Astrocyte (in vitro differentiated cells and primary cell): ENCODE data around the gene KCNQ1. TPM values are rescaled to one million over a fixed set of nuclear protein-coding genes. Genes with fewer than 3 reads are reported as not detected.

Experiments used
- DNase-seq: peaks from one replicate; pipeline ENCODE4 v3.0.0-alpha.2; 2010; ENCODE audit warnings: low read depth
- FAIRE-seq: peaks from 2 replicates; lab custom pipeline; 2011; peaks lifted over from hg19 to GRCh38; lab: Jason Lieb, UNC
- H2AFZ ChIP-seq: 2 replicates; pipeline ENCODE4 v1.6.0; 2012; ENCODE audit warnings: low read depth, low read length, inconsistent platforms
- H3K27ac ChIP-seq: 2 replicates; pipeline ENCODE4 v1.5.1; 2011; ENCODE audit warnings: low read depth, low read length, inconsistent platforms
- H3K27me3 ChIP-seq: 2 replicates; pipeline ENCODE4 v1.6.0; 2011; ENCODE audit warnings: low read length, inconsistent platforms; ENCODE audit not compliant: insufficient read depth
- H3K36me3 ChIP-seq: 2 replicates; pipeline ENCODE4 v1.5.1; 2011; ENCODE audit warnings: low read length, inconsistent platforms; ENCODE audit not compliant: insufficient read depth
- H3K4me1 ChIP-seq: 2 replicates; pipeline ENCODE4 v1.5.1; 2011; ENCODE audit warnings: low read length, inconsistent platforms; ENCODE audit not compliant: insufficient read depth
- H3K4me2 ChIP-seq: 2 replicates; pipeline ENCODE4 v1.6.0; 2012; ENCODE audit warnings: low read length, inconsistent platforms
- H3K4me3 ChIP-seq: 2 replicates; pipeline ENCODE4 v1.5.1; 2011; ENCODE audit warnings: low read depth, mild to moderate bottlenecking, low read length, inconsistent platforms; ENCODE audit not compliant: insufficient read depth
- H3K79me2 ChIP-seq: 2 replicates; pipeline ENCODE4 v1.6.0; 2012; ENCODE audit warnings: mild to moderate bottlenecking, low read length, inconsistent platforms; ENCODE audit not compliant: insufficient read depth
- H3K9ac ChIP-seq: 2 replicates; pipeline ENCODE4 v1.6.0; 2012; ENCODE audit warnings: mild to moderate bottlenecking, low read length, inconsistent platforms
- H3K9me3 ChIP-seq: 2 replicates; pipeline ENCODE4 v1.5.1; 2012; ENCODE audit warnings: low read depth, mild to moderate bottlenecking, low read length, inconsistent platforms; ENCODE audit not compliant: insufficient read depth
- H4K20me1 ChIP-seq: 2 replicates; pipeline ENCODE4 v1.6.0; 2012; ENCODE audit warnings: low read length, inconsistent platforms; ENCODE audit not compliant: insufficient read depth
- H3K27ac Mint-ChIP-seq: one replicate; pipeline ENCODE4 v1.8.0; 2021; ENCODE audit warnings: mild to moderate bottlenecking, mixed read lengths; ENCODE audit not compliant: unreplicated experiment
- H3K27me3 Mint-ChIP-seq: one replicate; pipeline ENCODE4 v1.8.0; 2021; ENCODE audit warnings: low read depth, mixed read lengths; ENCODE audit not compliant: unreplicated experiment
- H3K36me3 Mint-ChIP-seq: one replicate; pipeline ENCODE4 v1.8.0; 2021; ENCODE audit warnings: low read depth, mixed read lengths; ENCODE audit not compliant: unreplicated experiment
- H3K4me1 Mint-ChIP-seq: one replicate; pipeline ENCODE4 v1.8.0; 2021; ENCODE audit warnings: low read depth, mixed read lengths; ENCODE audit not compliant: unreplicated experiment
- H3K4me3 Mint-ChIP-seq: one replicate; pipeline ENCODE4 v1.8.0; 2021; ENCODE audit warnings: mild to moderate bottlenecking, moderate library complexity, mixed read lengths; ENCODE audit not compliant: unreplicated experiment
- H3K9me3 Mint-ChIP-seq: one replicate; pipeline ENCODE4 v1.8.0; 2021; ENCODE audit warnings: mild to moderate bottlenecking, mixed read lengths; ENCODE audit not compliant: unreplicated experiment
- CTCF ChIP-seq: IDR thresholded peaks from 2 replicates; pipeline ENCODE4 v1.5.1; 2011; ENCODE audit warnings: low read depth, mild to moderate bottlenecking, inconsistent platforms, low read length, moderate library complexity; ENCODE audit not compliant: insufficient read depth
- EZH2 ChIP-seq: IDR thresholded peaks from 2 replicates; pipeline ENCODE4 v1.6.1; 2012; ENCODE audit warnings: mild to moderate bottlenecking, low read length, inconsistent platforms; ENCODE audit not compliant: insufficient read depth
- total RNA-seq: library from RNA; stranded (reverse); gene quantifications from 2 replicates; pipeline ENCODE4 v1.2.1, GENCODE V29; 2021

Gene KCNQ1
- total RNA-seq, 1 donor from 2014 or later: not detected

- TF ChIP-seq CTCF: no peak
- TF ChIP-seq EZH2: no peak
- H3K27me3 ChIP-seq: peaks cover 2% of the 10 kb centered on the region
- H3K9me3 ChIP-seq: peaks cover 5% of the 10 kb centered on the region
- Mint-ChIP-seq H3K4me1 (no peaks in the 10 kb centered on the region), H3K27me3 (peaks cover 71% of the 10 kb centered on the region), H3K4me3 (no peak overlapping the region), H3K36me3 (peaks cover 2% of the 10 kb centered on the region), H3K9me3 (peaks cover 37% of the 10 kb centered on the region), H3K27ac (no peak overlapping the region)
- no peaks in the 10 kb centered on the region for H3K79me2 ChIP-seq
- no peaks in the 10 kb centered on the region for H3K36me3 ChIP-seq
- H3K27ac ChIP-seq: no peak overlapping the region
- H3K4me1 ChIP-seq: no peaks in the 10 kb centered on the region
- FAIRE-seq: no peak
- H3K4me2 ChIP-seq: no peak overlapping the region
- H3K9ac ChIP-seq: no peak overlapping the region
- DNase-seq: no peak
- H2AFZ ChIP-seq: no peak overlapping the region
- no peak overlapping the region for H3K4me3 ChIP-seq
- no peaks in the 10 kb centered on the region for H4K20me1 ChIP-seq
These were observed 37.9 kb downstream of the KCNQ1 start for GRCh38 chr11:2482745-2483144.

- Mint-ChIP-seq H3K36me3 (peaks cover 2% of the 10 kb centered on the region), H3K27ac (no peak overlapping the region), H3K27me3 (peaks cover 70% of the 10 kb centered on the region), H3K4me1 (no peaks in the 10 kb centered on the region), H3K9me3 (peaks cover 37% of the 10 kb centered on the region), H3K4me3 (no peak overlapping the region)
- no peaks in the 10 kb centered on the region for H3K79me2 ChIP-seq
- peaks cover 5% of the 10 kb centered on the region for H3K9me3 ChIP-seq
- no peaks in the 10 kb centered on the region for H4K20me1 ChIP-seq
- no peaks in the 10 kb centered on the region for H3K27me3 ChIP-seq
- H3K27ac ChIP-seq: no peak overlapping the region
- H2AFZ ChIP-seq: no peak overlapping the region
- FAIRE-seq (no peak), DNase-seq (no peak)
- no peaks in the 10 kb centered on the region for H3K4me1 ChIP-seq
- TF ChIP-seq EZH2: no peak
- no peak for TF ChIP-seq CTCF
- no peak overlapping the region for H3K4me3 ChIP-seq
- H3K9ac ChIP-seq: no peak overlapping the region
- no peaks in the 10 kb centered on the region for H3K36me3 ChIP-seq
- no peak overlapping the region for H3K4me2 ChIP-seq
These were observed 38.6 kb downstream of the KCNQ1 start for GRCh38 chr11:2483426-2483825.

- Mint-ChIP-seq H3K36me3 (peaks cover 2% of the 10 kb centered on the region), H3K27me3 (peaks cover 74% of the 10 kb centered on the region), H3K27ac (no peak overlapping the region), H3K4me3 (no peak overlapping the region), H3K4me1 (no peaks in the 10 kb centered on the region), H3K9me3 (peaks cover 41% of the 10 kb centered on the region)
- TF ChIP-seq EZH2 (no peak), CTCF (no peak)
- Histone ChIP-seq H2AFZ (no peak overlapping the region), H3K9me3 (peaks cover 8% of the 10 kb centered on the region), H3K27ac (no peak overlapping the region), H3K4me1 (no peaks in the 10 kb centered on the region), H4K20me1 (no peaks in the 10 kb centered on the region), H3K4me3 (no peak overlapping the region), H3K4me2 (no peak overlapping the region), H3K27me3 (no peaks in the 10 kb centered on the region), H3K36me3 (no peaks in the 10 kb centered on the region), H3K9ac (no peak overlapping the region), H3K79me2 (no peaks in the 10 kb centered on the region)
- no peak for FAIRE-seq
- DNase-seq: no peak
These were observed 39.8 kb downstream of the KCNQ1 start for GRCh38 chr11:2484576-2485125.
